A172 (cell line): ENCODE measurements around the gene DPH5. TPM values are rescaled to one million over a fixed set of nuclear protein-coding genes. Genes with fewer than 3 reads are reported as not detected.

Experiments used
- DNase-seq: peaks from one replicate; pipeline ENCODE4 v3.0.0-alpha.2; 2015; ENCODE audit warnings: low spot score
- total RNA-seq: library from RNA; depleted of rRNA; stranded (reverse); fragments of >200 nt; shearing (Covaris generic); gene quantifications from 2 replicates; pipeline ENCODE4 v1.2.3, GENCODE V29; 2014; rRNA removed

The DPH5 gene
- total RNA-seq, 1 experiment from 2014 or later, result 39.4 TPM

GRCh38 chr1:100942304-100943046, 83.1 kb downstream of the DPH5 start:
- no peak for DNase-seq

GRCh38 chr1:100941580-100942216, 83.9 kb downstream of the DPH5 start:
- DNase-seq, result no peak

GRCh38 chr1:100941098-100941527, 84.5 kb downstream of the DPH5 start:
- DNase-seq, result no peak

Other genes with a start within 250 kb of the DPH5 start
- 20.9 and 24.3 TPM in 2 replicates for gene EXTL2, start 130.9 kb downstream of the DPH5 start, total RNA-seq
- 29.5 and 45.3 TPM in 2 replicates for gene SLC30A7, start 129.7 kb downstream of the DPH5 start, total RNA-seq
- 0.50 and 0.91 TPM in 2 replicates for gene S1PR1, start 211.2 kb upstream of the DPH5 start, total RNA-seq